Small intestine (tissue), 7 donors: ENCODE results near the gene IFI30. TPM values are rescaled to one million over a fixed set of nuclear protein-coding genes. Genes with fewer than 3 reads are reported as not detected.

Experiments
- DNase-seq, 2 donors: peaks; one replicate each; pipeline versions ENCODE4 v3.0.0 to v3.0.0-alpha.2; 2013
- FAIRE-seq: peaks from 2 replicates; lab custom pipeline; 2012; peaks lifted over from hg19 to GRCh38; lab: Jason Lieb, UNC
- H3K27ac ChIP-seq, 3 donors: one replicate each; pipeline ENCODE4 v1.5.1; 2013; ENCODE audit warnings: low read length in 2 of 3, mild to moderate bottlenecking in 2 of 3, control low read depth in 1 of 3, inconsistent platforms in 1 of 3, low read depth in 1 of 3, moderate library complexity in 1 of 3
- H3K27me3 ChIP-seq, 3 donors: one replicate each; pipeline ENCODE4 v1.6.1; 2013; ENCODE audit warnings: low read length in 3 of 3, inconsistent platforms in 1 of 3; ENCODE audit not compliant: control insufficient read depth in 3 of 3, insufficient read depth in 3 of 3
- H3K36me3 ChIP-seq, 3 donors: one replicate each; pipeline ENCODE4 v1.6.1; 2013; ENCODE audit warnings: low read length in 3 of 3, inconsistent platforms in 1 of 3, low read depth in 1 of 3, mild to moderate bottlenecking in 1 of 3, moderate library complexity in 1 of 3; ENCODE audit not compliant: control insufficient read depth in 3 of 3, insufficient read depth in 2 of 3
- H3K4me1 ChIP-seq, 3 donors: one replicate each; pipeline ENCODE4 v1.6.1; 2013; ENCODE audit warnings: low read length in 2 of 3, inconsistent platforms in 1 of 3, low read depth in 1 of 3, mild to moderate bottlenecking in 1 of 3, moderate library complexity in 1 of 3; ENCODE audit not compliant: control insufficient read depth in 3 of 3, insufficient read depth in 2 of 3
- H3K4me3 ChIP-seq, 3 donors: one replicate each; pipeline ENCODE4 v1.5.1; 2013; ENCODE audit warnings: low read length in 3 of 3, control low read depth in 1 of 3, inconsistent platforms in 1 of 3, low read depth in 1 of 3, mild to moderate bottlenecking in 1 of 3, moderate library complexity in 1 of 3
- H3K9me3 ChIP-seq, 2 donors: one replicate each; pipeline ENCODE4 v1.6.1; 2013; ENCODE audit warnings: low read depth in 1 of 2, low read length in 1 of 2; ENCODE audit not compliant: control insufficient read depth in 2 of 2, insufficient read depth in 1 of 2
- WGBS, 3 donors: extraction: QIAGEN DNeasy Blood & Tissue Kit; methylation state at CpG; one replicate each; pipeline ENCODE4 v1.1.7; 2013; 5-methylcytosine and 5-hydroxymethylcytosine counted together
- polyA plus RNA-seq, 4 donors: library from polyadenylated mRNA; stranded (reverse) in 3 of 4; unstranded in 1 of 4; fragments of 200-250 nt in 3 of 4; fragments of 120-200 nt in 1 of 4; gene quantifications; one replicate each; pipeline versions ENCODE4 v1.2.1 to v1.2.3, GENCODE V29; 2013
- donor health status: healthy with polysubstance abuse.
- donor health status: control.
- donor health status: control.
- donor health status: Bipolar disorder and iron deficiency.
- donor health status: healthy.

The IFI30 gene
- polyA plus RNA-seq, 4 donors = 51.9 to 480 (median 135) TPM

DNA sequence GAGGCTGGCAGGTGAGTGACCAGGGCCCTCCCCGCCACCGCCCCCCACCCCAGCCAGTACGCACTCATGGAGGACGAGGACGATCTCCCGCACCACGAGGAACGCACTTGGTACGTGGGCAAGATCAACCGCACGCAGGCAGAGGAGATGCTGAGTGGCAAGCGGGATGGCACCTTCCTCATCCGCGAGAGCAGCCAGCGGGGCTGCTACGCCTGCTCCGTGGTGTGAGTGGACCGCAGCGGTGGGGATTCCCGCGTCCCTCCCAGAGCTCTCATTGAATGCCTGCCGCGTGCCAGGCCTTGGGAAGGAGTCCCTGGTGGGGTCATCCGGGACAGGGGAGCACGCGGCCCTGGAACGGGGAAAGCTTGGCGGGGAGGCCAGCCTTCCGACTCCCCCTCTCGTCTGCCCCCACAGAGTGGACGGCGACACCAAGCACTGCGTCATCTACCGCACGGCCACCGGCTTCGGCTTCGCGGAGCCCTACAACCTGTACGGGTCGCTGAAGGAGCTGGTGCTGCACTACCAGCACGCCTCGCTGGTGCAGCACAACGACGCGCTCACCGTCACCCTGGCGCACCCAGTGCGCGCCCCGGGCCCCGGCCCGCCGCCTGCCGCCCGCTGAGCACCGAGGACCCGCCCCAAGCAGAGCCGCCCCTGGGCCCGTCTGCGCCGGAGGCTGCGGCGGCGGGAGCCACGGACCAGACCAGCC is 4.8 kb upstream of the IFI30 start:
- 93 to 94% (median 94%) methylated on average over 44 to 66 of the region's 66 CpGs for WGBS, 3 donors

DNA sequence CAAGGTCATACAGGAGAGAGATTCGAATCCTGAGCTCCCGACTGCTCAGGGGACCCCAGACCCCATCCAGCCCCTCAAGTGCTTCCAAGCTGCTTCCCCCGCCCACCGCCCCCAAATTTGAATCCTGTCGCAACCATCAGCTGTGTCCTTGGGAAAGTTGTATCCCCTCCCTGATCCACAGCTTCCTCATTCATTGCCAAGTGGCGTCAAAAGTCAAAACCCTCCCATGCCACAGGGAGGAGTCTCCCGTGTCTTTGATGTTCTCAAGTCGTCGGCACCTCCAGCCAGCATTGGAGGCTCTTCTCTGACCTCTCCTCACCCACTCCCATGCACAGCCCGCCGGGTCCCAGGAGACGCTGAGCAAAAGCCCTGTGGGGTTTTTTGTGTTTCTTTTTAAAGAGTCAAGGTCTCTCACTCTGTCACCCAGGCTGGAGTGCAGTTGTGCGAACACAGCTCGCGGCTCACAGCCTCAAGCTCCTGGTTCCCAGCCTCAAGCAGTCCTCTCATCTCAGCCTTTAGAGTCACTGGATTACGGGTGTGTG is 2.8 kb upstream of the IFI30 start:
- WGBS, 3 donors = 48 to 54% (median 48%) methylated on average over 16 of the region's 16 CpGs

More for the DNA sequence above, 4.8 kb upstream of the IFI30 start:
- H3K36me3 ChIP-seq = peaks cover 5 to 93% (median 8%) of the 10 kb centered on the region in 3 donors
- H3K4me3 ChIP-seq = no peak overlapping the region
- no peaks in the 10 kb centered on the region for H3K27me3 ChIP-seq
- peaks cover 0 to 18% (median 0%) of the 10 kb centered on the region in 3 donors for H3K4me1 ChIP-seq
- FAIRE-seq (no peak), DNase-seq (no peak)
- H3K9me3 ChIP-seq = peaks cover 0 to 2% of the 10 kb centered on the region in 2 donors
- no peak overlapping the region for H3K27ac ChIP-seq

DNA sequence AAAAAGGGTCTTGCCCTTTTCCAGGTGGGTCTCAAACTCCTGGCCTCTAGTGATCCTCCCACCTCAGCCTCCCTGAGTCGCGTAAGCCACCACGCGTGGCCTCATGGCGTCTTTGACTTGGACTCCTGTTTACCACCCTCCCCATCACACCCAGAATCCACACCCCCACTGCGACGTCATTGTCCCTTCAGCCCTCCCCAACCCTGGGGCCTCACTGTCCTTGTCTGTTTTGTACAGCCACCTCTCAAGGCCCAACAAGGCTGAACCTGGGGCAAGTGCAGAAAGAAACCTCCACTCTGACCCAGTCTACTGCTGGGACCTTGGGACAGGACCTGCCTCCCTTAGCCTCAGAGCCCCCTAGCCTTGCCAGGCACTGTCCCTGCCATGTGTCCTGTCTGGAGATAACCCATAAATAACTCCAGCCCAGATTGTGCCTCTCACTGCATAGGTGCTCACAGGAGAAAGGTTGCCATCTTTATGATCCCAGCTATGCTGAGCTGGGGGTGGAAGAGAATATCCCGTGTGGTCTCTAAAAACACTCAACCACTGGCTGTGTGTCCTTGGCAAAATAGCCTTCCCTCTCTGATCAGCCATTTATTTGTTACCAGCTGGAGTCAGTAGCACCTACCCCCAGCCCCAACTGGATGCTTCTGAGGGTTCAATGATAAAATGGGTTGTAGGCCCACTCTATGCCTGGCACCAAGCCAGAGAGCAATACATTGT is 1.8 kb upstream of the IFI30 start:
- Histone ChIP-seq H3K27me3 (no peaks in the 10 kb centered on the region), H3K36me3 (peaks cover 3 to 81% (median 4%) of the 10 kb centered on the region in 3 donors), H3K4me1 (peaks cover 0 to 31% (median 0%) of the 10 kb centered on the region in 3 donors), H3K9me3 (peaks cover 0 to 2% of the 10 kb centered on the region in 2 donors), H3K27ac (peak overlapping the region in 2 of 3 donors; percentile 18 to 91), H3K4me3 (no peak overlapping the region)
- DNase-seq = peak in 1 of 2 donors; percentile 35
- 75 to 85% (median 81%) methylated on average over 4 to 8 of the region's 8 CpGs for WGBS, 3 donors
- FAIRE-seq = no peak

More for the DNA sequence above, 2.8 kb upstream of the IFI30 start:
- DNase-seq (no peak), FAIRE-seq (no peak)
- Histone ChIP-seq H3K27ac (peak overlapping the region in 1 of 3 donors; percentile 55), H3K4me3 (no peak overlapping the region), H3K4me1 (peaks cover 0 to 28% (median 0%) of the 10 kb centered on the region in 3 donors), H3K9me3 (peaks cover 0 to 2% of the 10 kb centered on the region in 2 donors), H3K36me3 (peaks cover 3 to 83% (median 4%) of the 10 kb centered on the region in 3 donors), H3K27me3 (no peaks in the 10 kb centered on the region)

DNA sequence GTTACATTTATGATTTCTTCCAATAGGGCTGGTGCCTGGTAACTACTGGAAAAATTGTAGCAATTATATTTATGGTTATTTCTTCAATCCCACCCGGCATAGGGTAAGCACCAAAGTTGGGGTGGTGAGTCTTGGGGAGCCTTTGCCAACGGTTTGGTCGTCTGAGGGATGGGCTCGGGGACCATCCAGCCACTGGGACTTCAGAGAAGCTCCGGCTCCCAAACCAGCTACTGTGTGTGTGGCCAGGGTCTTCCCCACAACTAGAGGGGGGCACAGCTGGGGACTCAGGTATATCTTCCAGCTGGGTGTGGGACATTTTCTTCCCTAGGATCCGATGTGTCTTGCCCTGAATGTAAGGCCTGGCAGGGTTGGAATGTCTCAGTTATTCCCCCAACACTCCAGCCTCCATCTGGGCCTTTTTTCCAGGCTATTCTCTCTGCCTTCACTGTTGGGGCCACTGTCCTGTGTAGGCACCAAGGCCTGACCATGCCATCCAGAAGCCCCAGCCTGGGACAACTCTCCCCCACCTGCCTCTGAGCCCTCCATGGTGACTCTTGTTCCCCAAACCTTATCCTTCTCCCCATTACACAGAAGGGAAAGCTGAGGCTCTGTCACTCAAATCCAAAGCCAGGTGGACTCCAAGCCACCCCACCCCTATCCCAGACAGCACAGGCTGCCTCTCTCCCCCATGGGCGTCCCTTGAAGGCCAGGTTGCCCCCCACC is 1.1 kb upstream of the IFI30 start:
- 81 to 88% (median 83%) methylated on average over 7 of the region's 7 CpGs for WGBS, 3 donors
- no peak for FAIRE-seq
- DNase-seq = no peak

DNA sequence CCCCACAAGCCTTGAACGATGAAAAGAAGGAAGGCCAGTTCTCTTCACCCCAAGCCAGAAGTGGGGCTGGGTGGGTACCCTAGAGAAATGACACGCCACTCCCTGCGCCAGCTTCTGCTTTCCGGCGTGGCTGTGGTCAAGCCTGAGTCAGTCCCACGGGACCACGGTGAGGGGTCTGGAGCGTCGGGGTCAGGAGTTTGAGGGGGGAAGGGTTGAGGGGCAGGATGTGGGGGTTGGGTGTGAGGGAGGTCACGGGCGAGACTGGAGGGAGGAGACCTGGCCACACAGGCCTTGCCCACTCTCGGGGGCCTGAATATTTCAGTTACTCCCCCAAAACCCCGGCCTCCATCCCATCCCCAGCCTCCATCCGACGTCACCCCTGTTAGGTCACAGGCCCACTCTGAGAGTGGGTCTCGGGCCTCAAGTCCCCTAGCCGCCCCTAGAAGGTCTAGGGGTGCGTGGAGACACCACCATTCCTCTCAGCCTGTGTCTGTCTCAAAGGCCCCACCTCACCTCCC is 500 bp upstream of the IFI30 start:
- H3K4me1 ChIP-seq = peaks cover 0 to 31% (median 0%) of the 10 kb centered on the region in 3 donors
- DNase-seq (no peak), FAIRE-seq (no peak)
- H3K27me3 ChIP-seq = no peaks in the 10 kb centered on the region
- 42 to 62% (median 56%) methylated on average over 15 to 18 of the region's 18 CpGs for WGBS, 3 donors
- peak overlapping the region in 1 of 3 donors; percentile 91 for H3K4me3 ChIP-seq
- H3K9me3 ChIP-seq = peaks cover 0 to 2% of the 10 kb centered on the region in 2 donors
- peak overlapping the region in 2 of 3 donors; percentile 77 to 91 for H3K27ac ChIP-seq
- H3K36me3 ChIP-seq = peaks cover 3 to 81% (median 4%) of the 10 kb centered on the region in 3 donors

More for the DNA sequence above, 1.1 kb upstream of the IFI30 start:
- H3K4me1 ChIP-seq = peaks cover 0 to 31% (median 0%) of the 10 kb centered on the region in 3 donors
- H3K36me3 ChIP-seq = peaks cover 3 to 81% (median 4%) of the 10 kb centered on the region in 3 donors
- H3K9me3 ChIP-seq = peaks cover 0 to 2% of the 10 kb centered on the region in 2 donors
- peak overlapping the region in 2 of 3 donors; percentile 18 to 91 for H3K27ac ChIP-seq
- H3K4me3 ChIP-seq = no peak overlapping the region
- no peaks in the 10 kb centered on the region for H3K27me3 ChIP-seq

DNA sequence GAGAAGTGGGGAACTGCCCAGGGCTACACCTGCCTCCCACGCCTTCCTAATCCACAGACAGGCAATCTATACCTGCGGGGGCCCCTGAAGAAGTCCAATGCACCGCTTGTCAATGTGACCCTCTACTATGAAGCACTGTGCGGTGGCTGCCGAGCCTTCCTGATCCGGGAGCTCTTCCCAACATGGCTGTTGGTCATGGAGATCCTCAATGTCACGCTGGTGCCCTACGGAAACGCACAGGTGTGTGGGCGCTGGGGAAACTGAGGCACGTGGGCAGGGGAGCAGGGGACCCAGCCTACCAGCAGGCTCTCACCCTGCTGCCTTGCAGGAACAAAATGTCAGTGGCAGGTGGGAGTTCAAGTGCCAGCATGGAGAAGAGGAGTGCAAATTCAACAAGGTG is 1.4 kb downstream of the IFI30 start:
- Histone ChIP-seq H3K27me3 (no peaks in the 10 kb centered on the region), H3K4me1 (peaks cover 0 to 31% (median 0%) of the 10 kb centered on the region in 3 donors), H3K9me3 (no peaks in the 10 kb centered on the region), H3K4me3 (peak overlapping the region in 1 of 3 donors; percentile 91), H3K36me3 (peaks cover 0 to 75% (median 4%) of the 10 kb centered on the region in 3 donors), H3K27ac (peak overlapping the region in 1 of 3 donors; percentile 77)
- DNase-seq (no peak), FAIRE-seq (no peak)
- WGBS, 3 donors = 47 to 72% (median 67%) methylated on average over 11 of the region's 11 CpGs

DNA sequence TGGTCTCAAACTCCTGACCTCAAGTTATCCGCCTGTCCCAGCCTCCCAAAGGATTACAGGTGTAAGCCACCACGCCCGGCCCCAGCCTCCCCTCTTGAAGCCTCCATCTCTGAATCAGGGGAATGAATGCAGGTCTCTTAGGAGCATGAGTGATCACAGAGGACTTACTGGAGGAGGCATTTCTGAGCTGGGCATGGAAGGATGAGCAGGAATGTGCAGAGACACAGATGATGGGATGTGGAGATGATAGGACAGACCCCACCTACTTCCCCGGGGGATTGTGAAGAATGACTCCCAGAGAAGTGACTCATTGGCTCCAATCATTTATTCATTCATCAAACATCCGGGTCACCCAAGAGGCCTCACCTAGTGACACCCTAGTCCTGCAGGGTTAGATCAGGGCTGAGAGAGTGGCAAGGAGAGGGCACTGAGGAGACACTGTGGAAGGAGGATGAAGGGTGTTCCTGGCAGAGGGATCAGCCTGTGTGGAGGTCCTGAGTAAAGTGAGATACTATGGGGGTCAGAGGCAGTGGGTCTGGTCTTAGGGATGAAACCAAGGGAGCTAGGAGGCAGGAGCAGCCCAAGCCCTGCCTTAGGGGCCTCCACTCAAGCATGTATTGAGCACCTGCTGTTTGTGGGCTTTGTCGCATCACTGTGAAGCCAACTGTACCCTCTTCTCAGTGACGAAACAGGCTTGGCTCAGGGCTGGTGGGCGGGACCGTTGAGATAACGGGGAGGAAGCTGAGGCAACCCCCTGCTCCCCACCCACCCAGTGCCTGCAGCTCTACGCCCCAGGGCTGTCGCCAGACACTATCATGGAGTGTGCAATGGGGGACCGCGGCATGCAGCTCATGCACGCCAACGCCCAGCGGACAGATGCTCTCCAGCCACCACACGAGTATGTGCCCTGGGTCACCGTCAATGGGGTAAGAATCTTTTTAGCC is 3.0 kb downstream of the IFI30 start:
- H3K9me3 ChIP-seq = no peaks in the 10 kb centered on the region
- no peak overlapping the region for H3K27ac ChIP-seq
- no peak for DNase-seq
- no peak for FAIRE-seq
- no peaks in the 10 kb centered on the region for H3K27me3 ChIP-seq
- H3K4me1 ChIP-seq = peaks cover 0 to 31% (median 0%) of the 10 kb centered on the region in 3 donors
- WGBS, 3 donors = 76 to 90% (median 85%) methylated on average over 19 of the region's 19 CpGs
- peaks cover 0 to 58% (median 4%) of the 10 kb centered on the region in 3 donors for H3K36me3 ChIP-seq
- no peak overlapping the region for H3K4me3 ChIP-seq
